ENCODE measurements around the gene RFTN1. TPM values are rescaled to one million over a fixed set of nuclear protein-coding genes. Genes with fewer than 3 reads are reported as not detected.

The RFTN1 gene
- total RNA-seq, 1 experiment from 2014 or later = 4.5 TPM

- Mint-ChIP-seq H3K27ac (ENCODE audit: low read depth, unreplicated experiment) (no peak overlapping the region), H3K27me3 (ENCODE audit: insufficient read depth, unreplicated experiment) (peaks cover 15% of the 10 kb centered on the region), H3K36me3 (ENCODE audit: insufficient read depth, unreplicated experiment) (no peaks in the 10 kb centered on the region), H3K4me3 (ENCODE audit: unreplicated experiment) (no peak overlapping the region), H3K4me1 (ENCODE audit: insufficient read depth, unreplicated experiment) (no peaks in the 10 kb centered on the region), H3K9me3 (ENCODE audit: unreplicated experiment) (no peaks in the 10 kb centered on the region)
- intact Hi-C loops (cut with micrococcal nuclease) = loop anchor here (1.0 kb wide), 1 partner anchor 227 kb away; no protein-coding TSS in a partner anchor
- ChIA-PET CTCF (interaction anchor here (0.6 to 3.8 kb wide), 14 partner anchors 10 to 813 kb away, joined by 3 to 35 read pairs (median 4); no protein-coding TSS in a partner anchor), POLR2A (no interaction called here)
- TF ChIP-seq CTCF (IDR thresholded peaks at IDR 0.05; ENCODE audit: unreplicated experiment) = peak; percentile 19
- BruUV-seq (replicated peaks) = no TSS peak
- DNase-seq (ENCODE audit: unreplicated experiment) = peak; percentile 57
These were observed 3.4 kb upstream of the RFTN1 start for GRCh38 chr3:16516695-16517481.

- Mint-ChIP-seq H3K4me1 (ENCODE audit: insufficient read depth, unreplicated experiment) (no peaks in the 10 kb centered on the region), H3K36me3 (ENCODE audit: insufficient read depth, unreplicated experiment) (no peaks in the 10 kb centered on the region), H3K4me3 (ENCODE audit: unreplicated experiment) (no peak overlapping the region), H3K9me3 (ENCODE audit: unreplicated experiment) (no peaks in the 10 kb centered on the region), H3K27ac (ENCODE audit: low read depth, unreplicated experiment) (no peak overlapping the region), H3K27me3 (ENCODE audit: insufficient read depth, unreplicated experiment) (peaks cover 15% of the 10 kb centered on the region)
- no peak for TF ChIP-seq CTCF (IDR thresholded peaks at IDR 0.05; ENCODE audit: unreplicated experiment)
- DNase-seq (ENCODE audit: unreplicated experiment) = no peak
- ChIA-PET CTCF (interaction anchor here (0.6 to 3.8 kb wide), 7 partner anchors 11 to 568 kb away, joined by 3 to 35 read pairs (median 3); no protein-coding TSS in a partner anchor), POLR2A (interaction anchor here (0.7 kb wide), 1 partner anchor 78 kb away, joined by 3 read pairs; no protein-coding TSS in a partner anchor)
- BruUV-seq (replicated peaks) = no TSS peak
- intact Hi-C loops (cut with micrococcal nuclease) = no loop called here
These were observed 2.5 kb upstream of the RFTN1 start for GRCh38 chr3:16515885-16516420.

GRCh38 chr3:16514755-16515353 is 1.4 kb upstream of the RFTN1 start:
- no peak overlapping the region for H3K4me3 Mint-ChIP-seq (ENCODE audit: unreplicated experiment)
- H3K36me3 Mint-ChIP-seq (ENCODE audit: insufficient read depth, unreplicated experiment) = no peaks in the 10 kb centered on the region
- intact Hi-C loops (cut with micrococcal nuclease) = no loop called here
- ChIA-PET CTCF (no interaction called here), POLR2A (no interaction called here)
- no peaks in the 10 kb centered on the region for H3K9me3 Mint-ChIP-seq (ENCODE audit: unreplicated experiment)
- peaks cover 6% of the 10 kb centered on the region for H3K27me3 Mint-ChIP-seq (ENCODE audit: insufficient read depth, unreplicated experiment)
- no TSS peak for BruUV-seq (replicated peaks)
- no peak overlapping the region for H3K27ac Mint-ChIP-seq (ENCODE audit: low read depth, unreplicated experiment)
- no peak for DNase-seq (ENCODE audit: unreplicated experiment)
- no peak for TF ChIP-seq CTCF (IDR thresholded peaks at IDR 0.05; ENCODE audit: unreplicated experiment)
- no peaks in the 10 kb centered on the region for H3K4me1 Mint-ChIP-seq (ENCODE audit: insufficient read depth, unreplicated experiment)

GRCh38 chr3:16514021-16514700 is 662 bp upstream of the RFTN1 start:
- ChIA-PET POLR2A (no interaction called here), CTCF (no interaction called here)
- intact Hi-C loops (cut with micrococcal nuclease) = no loop called here
- no peak for TF ChIP-seq CTCF (IDR thresholded peaks at IDR 0.05; ENCODE audit: unreplicated experiment)
- no TSS peak for BruUV-seq (replicated peaks)
- DNase-seq (ENCODE audit: unreplicated experiment) = no peak
- Mint-ChIP-seq H3K27ac (ENCODE audit: low read depth, unreplicated experiment) (no peak overlapping the region), H3K27me3 (ENCODE audit: insufficient read depth, unreplicated experiment) (no peaks in the 10 kb centered on the region), H3K4me3 (ENCODE audit: unreplicated experiment) (peak overlapping the region; percentile 71), H3K4me1 (ENCODE audit: insufficient read depth, unreplicated experiment) (no peaks in the 10 kb centered on the region), H3K36me3 (ENCODE audit: insufficient read depth, unreplicated experiment) (no peaks in the 10 kb centered on the region), H3K9me3 (ENCODE audit: unreplicated experiment) (no peaks in the 10 kb centered on the region)
